HuH-7.5 (cell line): ENCODE measurements around the gene CAPZA1.
"Not testable (repeated sequence)": the region's sequence is repeated elsewhere in the genome, so short reads cannot be mapped to it uniquely, and the experiment has no call there.

Experiments used
- DNase-seq: peaks from one replicate; pipeline ENCODE4 v3.0.0; 2011; ENCODE audit warnings: low spot score

CAPZA1 gene

DNA sequence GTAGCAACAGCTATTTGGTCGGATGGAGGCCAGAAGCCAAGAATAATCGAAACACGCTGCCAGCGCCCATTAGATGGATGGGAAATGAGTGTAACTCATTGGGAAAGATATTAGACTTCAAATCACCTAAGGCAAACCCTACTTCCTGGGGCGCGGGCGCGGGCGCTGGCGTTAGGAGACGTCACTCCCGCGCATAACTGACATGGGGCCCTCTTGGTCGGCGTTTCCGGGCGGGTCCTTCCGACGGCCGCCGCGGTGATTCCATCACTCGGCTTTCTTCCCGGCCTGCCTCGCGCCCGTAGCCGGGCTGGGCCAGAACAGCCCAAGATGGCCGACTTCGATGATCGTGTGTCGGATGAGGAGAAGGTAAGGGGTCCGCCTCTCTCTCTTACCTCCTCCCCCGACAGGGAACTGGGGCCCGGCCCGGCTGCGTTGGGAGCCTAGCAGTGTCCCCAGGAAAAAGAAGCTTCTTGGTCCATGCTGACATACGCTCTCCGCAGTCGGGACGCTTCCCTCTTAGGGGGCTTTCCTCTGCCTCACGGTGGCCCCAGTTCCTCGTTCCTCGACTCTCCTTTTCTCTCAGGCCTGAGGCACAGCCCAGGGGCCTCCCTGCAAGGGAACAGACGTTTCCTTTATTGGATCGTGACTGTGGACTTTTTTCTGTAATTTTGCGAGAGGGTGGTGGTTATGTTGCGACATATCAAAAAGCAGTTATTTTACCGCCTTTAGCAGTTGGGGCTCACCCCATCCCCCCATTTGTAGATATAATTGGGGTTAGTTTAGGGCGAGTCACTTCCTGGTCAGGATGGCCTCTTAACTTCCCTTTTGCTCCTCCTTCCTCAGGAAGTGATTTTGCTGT lies at the start of gene CAPZA1:
CAPZA1 (plus strand) TSS at position 315 of the 859 bp plus-strand sequence; CDS start at position 328, 13 bp downstream.
- DNase-seq = peak; percentile 67

DNA sequence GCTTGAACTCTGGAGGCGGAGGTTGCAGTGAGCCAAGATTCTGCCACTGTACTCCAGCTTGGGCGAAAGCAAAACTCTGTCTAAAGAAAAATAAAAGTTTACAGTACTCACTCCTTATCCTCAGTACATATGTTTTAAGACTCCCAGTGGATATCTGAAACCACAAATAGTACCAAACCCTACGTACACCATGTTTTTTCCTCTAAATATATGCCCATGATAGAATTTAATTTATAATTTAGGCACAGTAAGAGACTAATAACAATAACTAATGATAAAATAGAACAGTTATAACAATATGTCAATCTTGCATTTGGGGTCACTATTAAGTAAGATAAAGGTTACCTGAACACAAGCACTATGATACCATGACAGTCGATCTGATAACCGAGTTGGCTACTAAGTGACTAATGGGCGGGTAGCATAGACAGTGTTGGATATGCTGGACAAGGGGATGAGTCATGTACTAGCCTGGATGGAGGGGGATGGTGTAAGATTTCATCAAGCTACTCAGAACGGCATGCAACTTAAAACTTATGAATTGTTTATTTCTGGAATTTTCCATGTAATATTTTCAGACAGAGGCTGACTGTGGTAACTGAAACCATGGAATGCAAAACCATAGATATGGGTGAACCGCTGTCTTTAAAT lies 44.4 kb upstream of the CAPZA1 start:
- no peak for DNase-seq

DNA sequence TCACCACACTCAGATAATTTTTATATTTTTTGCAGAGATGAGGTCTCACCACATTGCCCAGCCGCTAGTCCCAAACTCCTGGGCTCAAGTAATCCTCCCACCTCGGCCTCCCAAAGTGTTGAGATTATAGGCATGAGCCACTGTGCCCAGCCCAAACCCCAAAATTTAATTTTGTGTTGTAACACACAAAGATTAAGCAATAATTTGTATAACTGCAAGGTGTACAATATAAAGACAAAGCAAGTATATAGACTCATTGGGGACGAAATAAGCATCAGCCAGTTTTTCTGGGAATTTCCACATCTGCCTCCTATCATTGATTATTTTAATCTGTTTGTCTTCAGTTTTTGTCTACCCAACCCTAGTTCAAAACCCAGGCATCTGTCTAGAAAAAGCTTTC lies 43.4 kb upstream of the CAPZA1 start:
- no peak for DNase-seq

GRCh38 chr1:112579801-112580510 lies 39.7 kb upstream of the CAPZA1 start:
- DNase-seq = no peak

- no peak for DNase-seq
Measured at GRCh38 chr1:112581586-112582192, 37.9 kb upstream of the CAPZA1 start.

- no peak for DNase-seq
Measured at GRCh38 chr1:112583366-112583765, 36.3 kb upstream of the CAPZA1 start.

DNA sequence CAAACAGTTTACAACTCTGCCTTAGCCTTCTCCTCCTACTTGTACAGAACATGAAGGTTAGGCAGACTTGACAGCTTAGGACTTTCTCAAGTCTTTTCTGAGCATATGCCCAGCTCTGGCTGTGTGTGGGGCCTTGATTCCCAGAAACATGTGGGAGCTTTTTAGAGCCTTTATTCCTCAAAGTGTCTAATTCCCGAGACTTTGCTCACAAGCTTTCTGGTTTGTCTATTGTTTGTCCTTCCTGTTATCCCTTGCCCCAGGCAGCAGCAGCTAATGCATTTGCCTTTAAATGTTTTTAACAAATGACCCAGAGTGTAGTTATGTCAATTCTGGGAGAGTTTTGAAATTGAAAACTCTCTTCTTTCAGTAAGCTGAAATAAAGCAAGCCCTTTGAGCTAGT lies 29.9 kb upstream of the CAPZA1 start:
- no peak for DNase-seq

GRCh38 chr1:112594208-112594876 lies 25.3 kb upstream of the CAPZA1 start:
- no peak for DNase-seq

DNA sequence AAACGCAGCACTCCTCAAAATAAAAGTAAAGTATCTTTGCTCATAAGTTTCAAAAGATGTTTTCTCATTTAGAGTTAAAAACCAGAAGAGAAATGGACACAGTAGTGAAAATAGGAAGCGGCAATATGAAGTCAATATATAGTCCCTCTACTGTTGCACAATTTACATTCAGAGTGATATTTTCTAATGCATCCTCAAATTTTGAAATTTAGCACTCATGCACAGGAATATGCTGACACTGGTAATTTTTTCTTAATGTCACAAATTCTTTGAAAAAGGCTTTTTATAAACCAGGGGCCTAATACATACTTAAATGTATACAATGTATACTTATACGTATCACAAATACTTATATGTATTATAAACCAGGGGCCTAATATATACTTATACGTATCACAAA lies 20.2 kb upstream of the CAPZA1 start:
- DNase-seq = no peak

DNA sequence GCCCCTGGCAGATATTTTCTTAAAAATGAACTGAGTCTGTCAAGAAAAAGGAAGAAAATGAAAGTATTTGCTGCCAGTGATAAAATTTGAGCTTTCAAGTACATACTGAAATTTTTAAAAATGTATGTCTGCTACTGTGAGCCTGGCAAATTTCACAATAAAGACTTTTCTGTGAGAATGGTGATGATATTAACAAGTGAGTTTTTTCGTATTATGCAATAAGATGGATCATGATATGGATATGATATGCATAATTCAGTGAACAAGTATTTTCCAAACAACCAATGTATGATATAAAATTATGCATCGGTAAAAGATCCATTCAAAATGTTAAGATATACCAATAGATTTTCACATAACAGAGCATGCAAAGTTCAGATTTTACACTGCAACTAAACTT lies 16.6 kb upstream of the CAPZA1 start:
- DNase-seq = no peak

- DNase-seq = no peak
Measured at GRCh38 chr1:112603541-112603940, 16.1 kb upstream of the CAPZA1 start.

- no peak for DNase-seq
Measured at GRCh38 chr1:112605633-112606327, 13.9 kb upstream of the CAPZA1 start.

DNA sequence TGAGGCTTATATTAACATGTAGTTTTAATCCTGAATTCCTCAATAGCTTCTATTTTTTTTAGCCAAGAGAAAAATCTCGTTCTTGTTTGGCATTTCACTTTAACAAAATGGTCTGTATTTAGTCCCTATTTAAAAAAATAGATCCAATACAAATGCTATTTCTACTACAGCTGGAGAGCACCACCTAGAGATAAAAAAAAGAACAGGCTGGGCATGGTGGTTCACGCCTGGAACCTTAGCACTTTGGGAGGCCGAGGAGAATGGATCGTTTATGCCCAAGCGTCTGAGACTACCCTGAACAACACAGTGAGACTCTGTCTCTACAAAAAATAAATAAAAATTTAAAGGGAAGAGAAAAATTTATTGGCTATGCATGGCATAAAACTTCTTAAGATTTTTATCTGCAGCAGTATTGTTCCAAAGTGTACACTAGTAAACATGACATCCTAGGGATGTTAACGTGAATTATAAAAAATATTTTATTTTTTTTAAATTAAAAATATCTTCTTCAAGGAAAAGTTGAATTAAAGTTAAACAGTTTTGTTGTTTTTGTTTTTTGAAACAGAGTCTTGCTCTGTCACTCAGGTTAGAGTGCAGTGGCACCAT lies 5.1 kb upstream of the CAPZA1 start:
- no peak for DNase-seq

DNA sequence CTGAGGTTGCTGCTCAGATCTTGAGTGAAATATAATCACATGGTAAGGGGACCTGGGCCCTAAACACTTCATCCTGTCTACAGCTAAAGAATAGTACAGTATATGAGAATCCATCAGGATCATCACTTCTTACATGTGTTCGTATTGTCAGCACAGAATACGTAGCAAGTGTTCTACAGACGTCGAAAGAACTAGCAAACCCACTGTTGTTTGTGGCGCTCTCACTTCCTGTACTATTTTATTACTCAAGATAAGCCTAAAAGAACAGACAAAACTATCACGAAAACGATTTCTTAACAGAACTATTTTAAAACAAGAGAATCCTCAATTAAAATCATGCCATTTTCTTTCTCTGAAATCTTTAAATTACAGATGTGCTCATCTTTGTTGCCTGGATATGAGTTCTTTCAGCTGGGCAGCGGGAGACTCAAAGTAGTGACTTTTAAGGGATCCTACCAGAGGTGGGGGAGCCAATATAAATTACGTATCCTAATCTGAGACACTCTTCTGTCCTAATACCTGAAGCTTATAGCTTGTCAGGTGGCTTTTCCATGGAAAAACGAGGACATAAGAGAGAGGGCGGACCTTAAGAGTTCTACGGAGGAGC lies 1.4 kb upstream of the CAPZA1 start:
- DNase-seq = no peak

DNA sequence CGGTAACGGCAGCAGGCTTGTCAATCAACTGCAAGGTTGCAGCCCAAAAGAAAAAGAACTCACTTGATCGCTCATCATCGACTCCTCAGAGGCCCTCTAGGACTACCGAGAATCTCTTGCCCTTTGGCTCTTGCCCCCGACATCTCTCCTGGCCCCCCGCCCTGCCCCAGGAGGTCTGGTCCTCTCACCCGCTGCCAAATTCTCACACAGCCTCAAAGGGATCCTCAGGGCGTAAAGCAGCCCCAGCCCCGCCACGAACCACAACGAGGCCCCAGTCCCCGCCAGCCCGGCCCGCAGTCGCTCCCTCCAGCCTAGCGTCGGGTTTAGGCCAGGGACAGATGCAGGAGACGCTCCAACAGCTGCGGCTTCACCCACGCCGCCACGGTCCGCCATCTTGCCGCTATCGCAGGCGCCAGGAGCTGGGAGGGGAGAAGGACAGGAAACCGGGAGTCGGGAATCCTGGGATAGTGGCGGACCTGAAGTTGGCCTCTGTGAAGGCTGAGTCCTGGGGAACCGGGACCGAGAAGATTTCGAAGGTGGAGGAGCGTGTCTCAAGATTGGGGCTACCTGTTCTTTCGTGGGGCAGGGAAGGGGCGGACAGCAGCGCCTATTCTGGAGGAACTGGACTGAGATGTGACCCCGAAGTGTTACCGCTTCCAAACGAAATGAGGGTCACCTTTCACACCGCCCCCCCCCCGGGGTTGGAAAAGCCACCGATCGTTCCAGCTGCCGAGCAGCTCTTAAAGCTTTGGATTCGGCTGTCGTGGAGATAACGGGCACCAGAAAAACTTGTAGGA lies 713 bp upstream of the CAPZA1 start, which contains the start of gene ST7L:
ST7L (minus strand) TSS at position 421 of the 797 bp plus-strand sequence; CDS start at position 393, 28 bp downstream.
- DNase-seq = peak; percentile 27

DNA sequence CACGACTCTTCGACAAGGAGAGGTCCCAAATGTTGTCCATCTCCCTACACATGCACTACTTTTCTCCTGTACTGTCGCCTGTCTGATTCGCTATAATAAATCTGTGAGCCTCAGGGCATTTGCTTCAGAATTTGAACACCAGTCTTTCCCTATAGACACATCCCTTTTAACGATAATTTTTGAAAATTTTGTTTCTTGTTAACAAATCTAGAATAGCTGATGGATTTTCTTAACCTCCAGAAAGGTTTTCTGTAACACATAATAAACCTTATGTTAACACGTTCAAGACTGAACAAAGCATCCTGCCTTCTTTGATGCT lies 704 bp downstream of the CAPZA1 start:
- DNase-seq = no peak

DNA sequence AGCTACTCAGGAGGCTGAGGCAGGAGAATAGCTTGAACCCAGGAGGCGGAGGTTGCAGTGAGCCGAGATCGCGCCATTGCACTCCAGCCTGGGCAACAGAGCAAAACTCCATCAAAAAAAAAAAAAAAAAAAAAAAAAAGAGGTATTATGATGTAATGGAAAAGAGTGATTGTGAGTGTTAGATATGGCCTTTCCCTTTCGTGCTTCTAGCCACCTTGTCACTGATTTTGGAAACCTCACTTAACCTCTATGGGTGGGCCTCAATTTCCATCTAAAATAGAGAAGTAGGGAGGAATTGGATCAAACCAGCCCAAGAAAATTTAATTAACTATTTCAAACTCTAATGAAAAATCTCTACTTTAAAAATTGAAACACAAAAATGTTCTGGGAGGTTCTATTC lies 4.9 kb downstream of the CAPZA1 start:
- DNase-seq = not testable (repeated sequence)

DNA sequence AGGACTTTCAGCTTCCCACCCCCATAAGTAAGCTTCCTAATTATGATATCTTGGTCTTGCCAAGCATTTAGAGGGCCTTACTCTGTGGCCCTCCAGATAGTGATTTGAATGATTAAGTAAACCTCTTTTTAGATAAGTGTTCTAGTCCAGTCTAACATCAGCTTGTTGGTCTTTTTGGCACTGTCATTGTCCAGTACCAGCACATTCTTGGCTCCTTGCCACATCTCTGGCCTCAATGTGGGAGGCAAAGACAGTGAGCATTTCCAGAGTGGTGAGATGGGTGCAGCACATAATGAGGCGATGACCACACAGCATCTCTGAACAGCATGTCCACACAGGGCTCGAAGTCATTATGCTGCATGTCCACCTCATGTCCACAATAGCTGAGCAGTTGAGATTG lies 6.1 kb downstream of the CAPZA1 start:
- no peak for DNase-seq

DNA sequence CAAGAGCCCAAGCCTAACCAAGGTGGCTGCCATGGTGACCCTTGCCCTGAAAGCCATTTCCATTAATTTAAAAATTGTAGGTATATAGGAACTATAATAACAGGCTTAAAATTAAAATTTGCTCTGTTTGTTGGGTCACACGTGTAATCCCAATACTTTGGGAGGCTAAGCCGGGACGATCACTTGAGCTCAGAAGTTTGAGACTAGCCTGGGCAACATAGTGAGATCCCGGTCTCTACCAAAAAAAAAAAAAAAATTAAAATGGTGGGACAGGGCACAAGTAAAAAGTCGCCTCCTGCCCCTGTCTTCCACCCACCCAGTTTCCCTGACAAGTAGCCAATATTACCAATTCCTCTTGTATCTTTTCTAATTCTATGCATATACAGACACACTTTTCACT lies 6.6 kb downstream of the CAPZA1 start:
- no peak for DNase-seq

GRCh38 chr1:112626887-112627286 lies 7.3 kb downstream of the CAPZA1 start:
- no peak for DNase-seq
